Measurements from ENCODE around the gene IRF9. TPM values are rescaled to one million over a fixed set of nuclear protein-coding genes. Genes with fewer than 3 reads are reported as not detected.

IRF9 gene
- total RNA-seq, 2 experiments from 2014 or later, result 133 to 136 TPM

- Mint-ChIP-seq H3K36me3 (peaks cover 36% of the 10 kb centered on the region), H3K9me3 (no peaks in the 10 kb centered on the region), H3K27ac (no peak overlapping the region), H3K4me3 (no peak overlapping the region), H3K4me1 (peaks cover 26% of the 10 kb centered on the region), H3K27me3 (no peaks in the 10 kb centered on the region)
- DNase-seq, result no peak
Measured at GRCh38 chr14:24150567-24150966, 10.5 kb upstream of the IRF9 start.

- no peak overlapping the region for H3K27ac Mint-ChIP-seq
Measured at GRCh38 chr14:24150993-24151392, 10.1 kb upstream of the IRF9 start.

GRCh38 chr14:24151404-24152080 is 9.5 kb upstream of the IRF9 start:
- no peaks in the 10 kb centered on the region for H3K9me3 Mint-ChIP-seq
- peaks cover 30% of the 10 kb centered on the region for H3K36me3 Mint-ChIP-seq
- H3K27ac Mint-ChIP-seq, result no peak overlapping the region
- no peak for DNase-seq
- H3K4me1 Mint-ChIP-seq, result peaks cover 21% of the 10 kb centered on the region
- no peaks in the 10 kb centered on the region for H3K27me3 Mint-ChIP-seq
- no peak overlapping the region for H3K4me3 Mint-ChIP-seq

More at GRCh38 chr14:24150993-24151392, 10.1 kb upstream of the IRF9 start:
- peaks cover 21% of the 10 kb centered on the region for H3K4me1 Mint-ChIP-seq
- H3K9me3 Mint-ChIP-seq, result no peaks in the 10 kb centered on the region
- H3K36me3 Mint-ChIP-seq, result peaks cover 34% of the 10 kb centered on the region
- H3K4me3 Mint-ChIP-seq, result no peak overlapping the region
- H3K27me3 Mint-ChIP-seq, result no peaks in the 10 kb centered on the region
- DNase-seq, result no peak

- no peak for DNase-seq
- Mint-ChIP-seq H3K27ac (no peak overlapping the region), H3K4me1 (peaks cover 7% of the 10 kb centered on the region), H3K27me3 (no peaks in the 10 kb centered on the region), H3K4me3 (no peak overlapping the region), H3K36me3 (peaks cover 15% of the 10 kb centered on the region), H3K9me3 (no peaks in the 10 kb centered on the region)
Measured at GRCh38 chr14:24155100-24155499, 6.0 kb upstream of the IRF9 start.

DNA sequence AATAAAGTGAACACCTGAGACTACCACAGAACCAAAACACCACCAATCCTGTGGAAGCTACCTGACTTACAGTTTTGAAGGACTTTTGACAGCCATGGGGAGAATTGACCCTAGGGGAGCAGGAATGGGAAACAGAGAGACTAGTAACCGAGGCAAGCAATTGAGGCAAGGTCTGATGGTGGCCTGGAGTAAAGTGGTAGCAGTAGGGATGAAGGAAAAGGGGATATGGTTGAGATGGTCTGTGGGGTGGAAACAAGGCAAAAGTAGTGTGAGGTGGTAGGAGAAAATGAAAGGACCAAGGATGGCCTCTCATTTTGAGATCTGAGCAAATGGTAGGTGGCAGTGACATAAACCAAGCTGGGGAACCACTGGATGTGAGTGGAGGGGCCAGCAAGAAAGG is 4.2 kb upstream of the IRF9 start:
- DNase-seq, result no peak
- Mint-ChIP-seq H3K4me3 (no peak overlapping the region), H3K36me3 (peaks cover 14% of the 10 kb centered on the region), H3K4me1 (peaks cover 16% of the 10 kb centered on the region), H3K27me3 (peaks cover 6% of the 10 kb centered on the region), H3K27ac (peak overlapping the region; percentile 11), H3K9me3 (no peaks in the 10 kb centered on the region)

- Mint-ChIP-seq H3K4me1 (peaks cover 21% of the 10 kb centered on the region), H3K9me3 (no peaks in the 10 kb centered on the region), H3K27me3 (peaks cover 6% of the 10 kb centered on the region), H3K36me3 (peaks cover 18% of the 10 kb centered on the region), H3K4me3 (no peak overlapping the region), H3K27ac (peak overlapping the region; percentile 65)
- no peak for DNase-seq
Measured at GRCh38 chr14:24157331-24157730, 3.7 kb upstream of the IRF9 start.

DNA sequence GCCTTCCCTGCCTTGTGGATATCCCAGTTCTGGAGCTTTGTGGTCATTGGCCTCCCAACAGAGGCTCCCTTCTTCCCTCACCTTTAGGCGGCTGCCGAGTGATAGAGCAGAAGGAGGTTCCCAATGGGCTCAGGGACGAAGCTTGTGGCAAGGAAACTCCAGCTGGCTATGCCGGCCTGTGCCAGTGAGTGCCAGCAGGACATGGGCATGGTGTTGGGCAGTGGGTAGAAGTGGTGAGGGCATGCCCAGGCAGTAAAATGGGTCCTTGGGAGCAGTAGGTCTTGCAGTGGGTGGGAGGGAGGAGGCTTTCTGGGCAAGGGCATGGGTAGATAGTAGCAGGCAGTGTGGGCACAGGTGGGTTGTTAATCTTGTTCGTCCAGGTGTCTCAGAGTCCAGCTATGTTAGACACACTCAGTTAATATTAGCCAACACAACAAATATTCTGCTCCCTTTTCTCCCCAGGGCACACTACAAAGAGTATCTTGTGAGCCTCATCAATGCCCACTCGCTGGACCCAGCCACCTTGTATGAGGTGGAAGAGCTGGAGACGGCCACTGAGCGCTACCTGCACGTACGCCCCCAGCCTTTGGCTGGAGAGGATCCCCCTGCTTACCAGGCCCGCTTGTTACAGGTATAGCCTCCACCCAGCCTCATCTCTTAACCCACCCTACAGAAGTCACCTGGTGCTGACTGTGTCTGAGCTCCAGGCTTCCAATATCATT is 1.1 kb upstream of the IRF9 start:
- Mint-ChIP-seq H3K36me3 (peaks cover 34% of the 10 kb centered on the region), H3K27ac (peak overlapping the region; percentile 100), H3K4me1 (peaks cover 38% of the 10 kb centered on the region), H3K9me3 (no peaks in the 10 kb centered on the region), H3K27me3 (peaks cover 6% of the 10 kb centered on the region), H3K4me3 (no peak overlapping the region)
- DNase-seq, result no peak

- Mint-ChIP-seq H3K4me1 (peaks cover 41% of the 10 kb centered on the region), H3K9me3 (no peaks in the 10 kb centered on the region), H3K4me3 (no peak overlapping the region), H3K27me3 (peaks cover 6% of the 10 kb centered on the region), H3K36me3 (peaks cover 38% of the 10 kb centered on the region), H3K27ac (peak overlapping the region; percentile 100)
- DNase-seq, result no peak
Measured at GRCh38 chr14:24160499-24160849, 591 bp upstream of the IRF9 start.

GRCh38 chr14:24162093-24162492 is 1.0 kb downstream of the IRF9 start:
- Mint-ChIP-seq H3K4me1 (peaks cover 47% of the 10 kb centered on the region), H3K36me3 (peaks cover 42% of the 10 kb centered on the region), H3K9me3 (no peaks in the 10 kb centered on the region), H3K4me3 (peak overlapping the region; percentile 99), H3K27ac (peak overlapping the region; percentile 100), H3K27me3 (peaks cover 6% of the 10 kb centered on the region)
- peak; percentile 24 for DNase-seq

GRCh38 chr14:24164518-24164991 is 3.5 kb downstream of the IRF9 start:
- Mint-ChIP-seq H3K4me1 (peaks cover 47% of the 10 kb centered on the region), H3K36me3 (peaks cover 51% of the 10 kb centered on the region), H3K9me3 (no peaks in the 10 kb centered on the region), H3K27ac (peak overlapping the region; percentile 70), H3K27me3 (peaks cover 6% of the 10 kb centered on the region), H3K4me3 (no peak overlapping the region)
- DNase-seq, result no peak

- peaks cover 55% of the 10 kb centered on the region for H3K36me3 Mint-ChIP-seq
- no peak overlapping the region for H3K4me3 Mint-ChIP-seq
- DNase-seq, result no peak
- H3K27ac Mint-ChIP-seq, result no peak overlapping the region
- H3K9me3 Mint-ChIP-seq, result no peaks in the 10 kb centered on the region
- H3K4me1 Mint-ChIP-seq, result peaks cover 38% of the 10 kb centered on the region
- peaks cover 6% of the 10 kb centered on the region for H3K27me3 Mint-ChIP-seq
Measured at GRCh38 chr14:24165785-24166184, 4.7 kb downstream of the IRF9 start.

DNA sequence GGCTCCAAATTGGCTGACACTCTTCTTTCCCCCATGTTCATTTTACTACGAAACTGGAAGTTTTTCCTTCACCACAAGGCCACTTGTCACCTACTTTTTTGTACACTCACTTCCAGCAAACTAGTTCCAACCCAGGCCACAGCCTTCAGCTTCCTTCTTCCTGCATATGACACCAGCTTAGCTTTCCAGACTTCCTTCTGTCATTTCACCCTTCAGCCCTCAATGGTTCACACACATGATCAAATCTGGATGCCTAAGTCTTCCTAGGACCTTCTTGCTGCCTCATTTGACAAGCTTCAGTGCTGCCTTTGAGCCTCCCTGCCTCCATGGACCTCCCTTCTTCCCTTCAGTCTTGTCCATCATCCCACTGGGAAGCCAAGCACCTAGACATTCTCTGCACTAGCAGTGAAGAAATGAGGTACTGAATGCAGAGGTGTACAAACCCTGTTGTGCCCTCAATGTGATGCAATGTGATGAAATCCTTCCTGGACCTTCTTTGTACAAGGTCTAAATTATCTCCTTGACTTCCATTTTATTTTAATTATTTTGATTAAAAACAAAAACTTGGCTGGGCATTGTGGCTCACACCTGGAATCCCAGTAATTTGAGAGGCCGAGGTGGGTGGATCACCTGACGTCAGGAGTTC is 6.5 kb downstream of the IRF9 start:
- Mint-ChIP-seq H3K27me3 (no peaks in the 10 kb centered on the region), H3K4me1 (peaks cover 36% of the 10 kb centered on the region), H3K9me3 (no peaks in the 10 kb centered on the region), H3K4me3 (no peak overlapping the region), H3K27ac (peak overlapping the region; percentile 44), H3K36me3 (peaks cover 49% of the 10 kb centered on the region)
- no peak for DNase-seq

DNA sequence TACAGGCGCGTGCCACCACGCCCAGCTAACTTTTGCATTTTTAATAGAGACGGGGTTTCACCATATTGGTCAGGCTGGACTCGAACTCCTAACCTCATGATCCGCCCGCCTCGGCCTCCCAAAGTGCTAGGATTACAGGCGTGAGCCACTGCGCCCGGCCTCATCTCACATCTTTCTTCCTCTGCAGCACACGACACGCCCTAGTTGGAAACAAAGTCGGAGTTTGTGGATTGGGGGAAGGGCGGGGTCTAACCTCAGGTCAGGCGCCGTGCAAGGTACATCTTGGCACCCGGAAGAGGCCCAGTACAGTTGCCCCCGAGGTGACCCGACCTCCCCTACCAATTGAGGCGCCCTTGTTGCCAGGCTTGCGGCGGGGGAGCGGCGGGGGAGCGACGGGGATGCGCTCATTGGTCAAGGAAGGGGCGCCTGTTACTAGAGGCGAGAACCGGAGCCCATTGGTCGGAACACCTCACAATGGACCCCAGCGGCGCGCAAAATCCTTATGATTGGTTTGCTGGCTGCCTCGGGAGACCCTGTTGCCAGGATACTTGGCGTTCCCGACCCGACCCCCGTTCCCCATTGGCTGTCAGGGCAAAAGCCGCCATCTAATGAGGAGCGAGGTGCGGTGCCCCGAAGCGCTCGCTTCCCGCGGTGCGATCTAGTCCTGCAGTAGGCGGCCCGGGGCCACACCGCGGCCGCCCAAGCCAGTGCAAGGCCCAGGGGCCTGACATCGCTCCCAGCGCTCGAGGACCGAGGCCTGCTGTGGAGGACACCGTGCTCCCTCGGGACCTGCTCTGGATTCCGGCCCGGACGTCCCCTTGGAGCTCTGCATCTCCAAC is 10.6 kb downstream of the IRF9 start, which contains the start of gene REC8:
Gene REC8 (plus strand): TSS at position 659 of the 839 bp plus-strand sequence. CDS start 473 bp downstream, outside the sequence.
- peaks cover 31% of the 10 kb centered on the region for H3K36me3 Mint-ChIP-seq
- H3K9me3 Mint-ChIP-seq, result no peaks in the 10 kb centered on the region
- peak; percentile 83 for DNase-seq
- H3K4me3 Mint-ChIP-seq, result peak within 1 kb of the TSS; percentile 78
- H3K27me3 Mint-ChIP-seq, result no peaks in the 10 kb centered on the region
- peaks cover 22% of the 10 kb centered on the region for H3K4me1 Mint-ChIP-seq
- peak within 1 kb of the TSS; percentile 83 for H3K27ac Mint-ChIP-seq

DNA sequence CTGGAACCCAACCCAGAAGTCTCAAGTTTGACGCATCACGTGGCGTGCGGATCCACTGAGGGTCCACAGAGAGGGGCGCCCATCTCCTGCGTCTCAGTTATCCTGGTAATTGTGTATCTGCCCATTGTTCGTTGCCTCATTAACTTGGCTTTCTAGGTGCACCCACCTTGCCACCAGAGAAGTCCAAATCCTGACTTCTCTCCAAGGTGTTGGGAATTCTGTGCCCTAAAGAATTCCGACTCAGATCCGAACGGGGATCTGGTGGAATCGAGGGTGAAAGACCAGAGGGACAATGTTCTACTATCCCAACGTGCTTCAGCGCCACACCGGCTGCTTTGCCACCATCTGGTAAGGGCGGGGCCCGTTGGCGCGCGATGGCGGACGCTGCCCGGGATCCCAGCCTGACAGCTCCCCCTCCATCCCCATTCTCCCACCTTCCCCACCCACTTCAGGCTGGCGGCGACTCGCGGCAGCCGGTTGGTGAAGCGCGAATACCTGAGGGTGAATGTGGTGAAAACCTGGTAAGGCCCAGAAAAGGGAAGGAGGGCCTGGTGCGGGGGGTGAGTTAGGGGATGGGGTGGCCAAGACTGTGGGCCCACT is 11.3 kb downstream of the IRF9 start:
- no peaks in the 10 kb centered on the region for H3K9me3 Mint-ChIP-seq
- peak overlapping the region; percentile 54 for H3K27ac Mint-ChIP-seq
- H3K4me3 Mint-ChIP-seq, result peak overlapping the region; percentile 78
- peaks cover 26% of the 10 kb centered on the region for H3K36me3 Mint-ChIP-seq
- peaks cover 18% of the 10 kb centered on the region for H3K4me1 Mint-ChIP-seq
- no peaks in the 10 kb centered on the region for H3K27me3 Mint-ChIP-seq
- DNase-seq, result no peak

Data from activated naive CD8-positive, alpha-beta T cell treated with anti-CD3 and anti-CD28 coated beads for 36 hours (primary cell).